K562 (cell line): Measurements from ENCODE around the gene ARL10. TPM values are rescaled to one million over a fixed set of nuclear protein-coding genes. Genes with fewer than 3 reads are reported as not detected.

Source experiments
- FOXK1 ChIP-seq: sonication (generic); formaldehyde crosslinking; IDR thresholded peaks from 2 replicates; pipeline ENCODE4 v1.8.0; 2022; ENCODE audit warnings: missing genetic modification reagents, mild to moderate bottlenecking, borderline replicate concordance
- KLF13 ChIP-seq: fragments of 450-650 bp; IDR thresholded peaks from 2 replicates; pipeline ENCODE4 v1.6.1; 2016; ENCODE audit warnings: missing genetic modification characterization, low read depth, mild to moderate bottlenecking, missing compliant biosample characterization, moderate library complexity, borderline replicate concordance
- MAFF ChIP-seq: IDR thresholded peaks from 2 replicates; pipeline ENCODE4 v1.6.1; 2012; ENCODE audit warnings: low read length, improper control_type of control experiment
- MTF1 ChIP-seq: fragments of 250-450 bp; sonication (Bioruptor Pico); IDR thresholded peaks from 2 replicates; pipeline ENCODE4 v1.9.0; 2021; ENCODE audit warnings: moderate library complexity, mild to moderate bottlenecking, inconsistent platforms, borderline replicate concordance
- PYGO2 ChIP-seq: fragments of 450-650 bp; IDR thresholded peaks from 2 replicates; pipeline ENCODE4 v1.6.1; 2016; ENCODE audit warnings: mild to moderate bottlenecking, missing genetic modification characterization, moderate library complexity, missing compliant biosample characterization
- YY1 ChIP-seq, 3 experiments: IDR thresholded peaks; 2 replicates each; pipeline ENCODE4 v1.6.1; 2011; ENCODE audit warnings: low read length in 2 of 3, mild to moderate bottlenecking in 2 of 3, moderate library complexity in 2 of 3, borderline replicate concordance in 1 of 3, control low read depth in 1 of 3, low read depth in 1 of 3; ENCODE audit not compliant: insufficient read depth in 3 of 3, insufficient replicate concordance in 2 of 3, control insufficient read depth in 1 of 3, insufficient read length in 1 of 3; ENCODE audit errors: extremely low read depth in 1 of 3
- ZFX ChIP-seq: sonication (generic); formaldehyde crosslinking; IDR thresholded peaks from 2 replicates; pipeline ENCODE4 v1.8.0; 2022; ENCODE audit warnings: mild to moderate bottlenecking, missing genetic modification reagents, moderate library complexity
- ZNF232 ChIP-seq: sonication (generic); formaldehyde crosslinking; IDR thresholded peaks from 2 replicates; pipeline ENCODE4 v1.8.0; 2022; ENCODE audit warnings: mild to moderate bottlenecking, missing genetic modification reagents
- ZNF347 ChIP-seq: fragments of 450-650 bp; formaldehyde crosslinking; IDR thresholded peaks from 2 replicates; pipeline ENCODE4 v1.4.0; 2020; ENCODE audit warnings: low read depth, mild to moderate bottlenecking, moderate library complexity
- ZNF57 ChIP-seq: fragments of 450-650 bp; formaldehyde crosslinking; IDR thresholded peaks from 2 replicates; pipeline ENCODE4 v1.4.0; 2020; ENCODE audit warnings: mild to moderate bottlenecking, moderate library complexity
- ZNF76 ChIP-seq: fragments of 250-450 bp; sonication (Bioruptor Pico); IDR thresholded peaks from 2 replicates; pipeline ENCODE4 v1.4.0; 2020; ENCODE audit warnings: mild to moderate bottlenecking, moderate library complexity, borderline replicate concordance
- polyA plus RNA-seq, 8 experiments: library from polyadenylated mRNA; depleted of rRNA in 4 of 8; stranded (reverse) in 5 of 8; unstranded in 3 of 8; fragments of >200 nt; fragmentation: Nextera tagmentation in 2 of 8; fragmentation: Illumina TruSeq in 1 of 8; extraction: Ambion mirVana in 2 of 8; extraction: Trizol in 1 of 8; gene quantifications; 2 replicates each; pipeline versions ENCODE4 v1.2.1 to v1.2.3, GENCODE V29; 2011 to 2014; ENCODE audit warnings: inconsistent platforms in 1 of 8, missing spikeins in 1 of 8
- total RNA-seq, 7 experiments: library from RNA; depleted of rRNA in 6 of 7; stranded (reverse); fragments of >200 nt in 6 of 7; fragmentation: Illumina TruSeq in 2 of 7; extraction: Trizol in 2 of 7; gene quantifications; 2 replicates each; pipeline versions ENCODE4 v1.2.1 to v1.2.3, GENCODE V29; 2011 to 2021; ENCODE audit warnings: low replicate concordance in 1 of 7
- TF ChIP-seq, protein P1 (sequence below): fragments of 450-650 bp; IDR thresholded peaks from 2 replicates; pipeline ENCODE4 v1.7.1; 2018; ENCODE audit warnings: mild to moderate bottlenecking, low read depth; ENCODE audit not compliant: partially characterized antibody
- TF ChIP-seq, protein P2 (sequence below), 2 experiments: fragments of 450-650 bp in 1 of 2; IDR thresholded peaks; 2 replicates each; pipeline ENCODE4 v1.6.1; 2011 to 2017; ENCODE audit warnings: low read depth in 2 of 2, antibody characterized with exemption in 1 of 2, borderline replicate concordance in 1 of 2, low read length in 1 of 2, mild to moderate bottlenecking in 1 of 2, mixed read lengths in 1 of 2; ENCODE audit not compliant: control insufficient read depth in 1 of 2

ARL10 gene
- total and polyA plus RNA-seq, 9 of the 15 experiments (the other 6 are each of a cell fraction or from before 2014, with no cell fraction given), result under 0.01 to 0.40 (median 0.34) TPM; not detected in 3

DNA sequence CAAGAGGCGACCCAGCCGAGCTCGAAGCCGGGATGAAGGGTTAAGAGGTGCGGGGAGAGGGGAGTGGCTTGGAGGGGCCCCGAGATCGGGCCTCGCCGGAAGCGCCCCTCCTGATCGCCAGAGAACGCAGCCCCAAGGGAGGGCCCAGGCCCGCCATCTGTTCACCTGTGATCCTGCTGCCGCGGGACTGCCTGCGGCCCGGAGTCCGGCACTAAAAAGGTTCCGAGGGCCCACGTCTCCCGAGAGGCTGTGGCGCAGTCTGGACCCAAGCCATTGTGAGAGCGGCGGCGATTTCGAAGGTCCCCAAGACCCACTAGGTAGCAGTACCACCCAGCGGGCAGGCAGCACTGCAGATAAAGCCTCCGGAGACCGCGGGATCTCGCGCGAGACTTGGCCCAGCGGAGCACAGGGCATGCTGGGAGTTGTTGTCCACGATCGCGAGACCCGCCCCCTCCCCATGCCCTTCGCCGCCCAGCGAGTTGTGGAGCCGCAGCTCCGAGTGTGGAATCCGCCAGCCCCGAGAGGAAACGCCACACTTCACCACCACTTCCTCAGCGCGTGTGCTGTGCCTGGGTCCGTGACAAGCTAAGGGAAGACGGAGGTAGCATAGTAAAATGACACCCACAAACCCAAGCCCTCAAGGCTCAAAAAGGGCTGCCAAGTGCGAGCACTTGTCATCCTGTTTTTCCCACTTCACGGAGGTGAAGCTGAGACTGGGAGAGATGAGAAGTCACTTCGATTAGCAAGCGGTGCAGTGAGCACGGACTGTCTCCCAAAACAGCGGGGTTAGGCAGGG lies 3.7 kb upstream of the ARL10 start, which contains the start of gene KIAA1191 (continued):
- peak; percentile 95 for TF ChIP-seq ZFX (CRISPR knock-in tag)
- TF ChIP-seq, protein P1, sequence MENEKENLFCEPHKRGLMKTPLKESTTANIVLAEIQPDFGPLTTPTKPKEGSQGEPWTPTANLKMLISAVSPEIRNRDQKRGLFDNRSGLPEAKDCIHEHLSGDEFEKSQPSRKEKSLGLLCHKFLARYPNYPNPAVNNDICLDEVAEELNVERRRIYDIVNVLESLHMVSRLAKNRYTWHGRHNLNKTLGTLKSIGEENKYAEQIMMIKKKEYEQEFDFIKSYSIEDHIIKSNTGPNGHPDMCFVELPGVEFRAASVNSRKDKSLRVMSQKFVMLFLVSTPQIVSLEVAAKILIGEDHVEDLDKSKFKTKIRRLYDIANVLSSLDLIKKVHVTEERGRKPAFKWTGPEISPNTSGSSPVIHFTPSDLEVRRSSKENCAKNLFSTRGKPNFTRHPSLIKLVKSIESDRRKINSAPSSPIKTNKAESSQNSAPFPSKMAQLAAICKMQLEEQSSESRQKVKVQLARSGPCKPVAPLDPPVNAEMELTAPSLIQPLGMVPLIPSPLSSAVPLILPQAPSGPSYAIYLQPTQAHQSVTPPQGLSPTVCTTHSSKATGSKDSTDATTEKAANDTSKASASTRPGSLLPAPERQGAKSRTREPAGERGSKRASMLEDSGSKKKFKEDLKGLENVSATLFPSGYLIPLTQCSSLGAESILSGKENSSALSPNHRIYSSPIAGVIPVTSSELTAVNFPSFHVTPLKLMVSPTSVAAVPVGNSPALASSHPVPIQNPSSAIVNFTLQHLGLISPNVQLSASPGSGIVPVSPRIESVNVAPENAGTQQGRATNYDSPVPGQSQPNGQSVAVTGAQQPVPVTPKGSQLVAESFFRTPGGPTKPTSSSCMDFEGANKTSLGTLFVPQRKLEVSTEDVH, result no peak
- TF ChIP-seq, protein P2, sequence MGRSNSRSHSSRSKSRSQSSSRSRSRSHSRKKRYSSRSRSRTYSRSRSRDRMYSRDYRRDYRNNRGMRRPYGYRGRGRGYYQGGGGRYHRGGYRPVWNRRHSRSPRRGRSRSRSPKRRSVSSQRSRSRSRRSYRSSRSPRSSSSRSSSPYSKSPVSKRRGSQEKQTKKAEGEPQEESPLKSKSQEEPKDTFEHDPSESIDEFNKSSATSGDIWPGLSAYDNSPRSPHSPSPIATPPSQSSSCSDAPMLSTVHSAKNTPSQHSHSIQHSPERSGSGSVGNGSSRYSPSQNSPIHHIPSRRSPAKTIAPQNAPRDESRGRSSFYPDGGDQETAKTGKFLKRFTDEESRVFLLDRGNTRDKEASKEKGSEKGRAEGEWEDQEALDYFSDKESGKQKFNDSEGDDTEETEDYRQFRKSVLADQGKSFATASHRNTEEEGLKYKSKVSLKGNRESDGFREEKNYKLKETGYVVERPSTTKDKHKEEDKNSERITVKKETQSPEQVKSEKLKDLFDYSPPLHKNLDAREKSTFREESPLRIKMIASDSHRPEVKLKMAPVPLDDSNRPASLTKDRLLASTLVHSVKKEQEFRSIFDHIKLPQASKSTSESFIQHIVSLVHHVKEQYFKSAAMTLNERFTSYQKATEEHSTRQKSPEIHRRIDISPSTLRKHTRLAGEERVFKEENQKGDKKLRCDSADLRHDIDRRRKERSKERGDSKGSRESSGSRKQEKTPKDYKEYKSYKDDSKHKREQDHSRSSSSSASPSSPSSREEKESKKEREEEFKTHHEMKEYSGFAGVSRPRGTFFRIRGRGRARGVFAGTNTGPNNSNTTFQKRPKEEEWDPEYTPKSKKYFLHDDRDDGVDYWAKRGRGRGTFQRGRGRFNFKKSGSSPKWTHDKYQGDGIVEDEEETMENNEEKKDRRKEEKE (IDR thresholded peaks at IDR 0.05; ENCODE audit: borderline replicate concordance in 1 of 2, control insufficient read depth in 1 of 2, low read depth in 2 of 2, low read length in 1 of 2), result no peak
- TF ChIP-seq ZNF76 (CRISPR knock-in tag), result no peak
- TF ChIP-seq KLF13 (tag), result peak; percentile 85
- TF ChIP-seq MAFF, result peak; percentile 49; the same call in 1 of the 2 replicates
- TF ChIP-seq YY1 (IDR thresholded peaks at IDR 0.05; ENCODE audit: borderline replicate concordance in 1 of 3, control insufficient read depth in 1 of 3, extremely low read depth in 1 of 3, insufficient read depth in 3 of 3, insufficient read length in 1 of 3, insufficient replicate concordance in 2 of 3, low read depth in 1 of 3, low read length in 2 of 3), result peak in 2 of 3 experiments; percentile 32 to 51
- TF ChIP-seq MTF1 (CRISPR knock-in tag), result no peak
- TF ChIP-seq ZNF232 (CRISPR knock-in tag), result no peak; the same call in 1 of the 2 replicates
- no peak for TF ChIP-seq PYGO2 (tag)
- 0 out of 2 replicates have a peak, but pooled peaks have one; percentile 14 for TF ChIP-seq ZNF347 (CRISPR knock-in tag)
- TF ChIP-seq FOXK1 (CRISPR knock-in tag), result no peak
- no peak for TF ChIP-seq ZNF57 (CRISPR knock-in tag)
